Measurements from ENCODE around the gene ISG15.

ISG15 gene

DNA sequence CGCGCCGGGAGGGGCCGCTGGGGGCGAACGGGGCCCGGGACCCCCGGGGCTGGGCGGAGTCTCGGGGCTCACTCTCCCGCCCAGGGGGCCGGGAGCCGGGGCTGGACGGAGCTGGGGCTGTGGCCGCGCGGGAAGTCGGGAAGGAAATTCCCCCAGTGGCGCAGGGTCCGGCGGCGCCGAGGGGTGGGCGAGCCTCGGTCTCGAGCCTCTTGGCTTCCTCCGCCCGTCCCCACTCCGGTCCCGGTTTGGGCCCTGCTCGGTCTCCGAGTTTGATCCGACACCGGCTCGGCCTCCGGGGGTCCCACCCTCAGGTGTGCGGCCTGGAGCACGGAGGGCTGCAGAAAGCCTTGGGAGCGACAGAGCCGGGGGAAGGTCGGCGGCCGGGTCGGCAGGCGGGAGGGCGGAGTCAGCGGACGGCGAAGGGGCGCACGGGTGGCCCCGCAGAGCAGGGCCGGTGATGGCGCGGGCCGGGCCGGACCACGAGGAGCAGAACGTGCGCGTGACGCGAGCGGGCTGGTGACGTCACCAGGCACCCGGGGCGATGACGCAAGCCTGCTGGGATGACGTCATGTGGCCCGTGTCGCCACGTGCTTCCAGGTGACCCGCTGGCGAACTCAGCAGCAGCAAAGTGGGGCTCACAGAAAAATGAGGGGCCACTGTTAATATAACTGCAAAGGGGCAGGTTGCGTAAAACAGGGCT, 12.8 kb upstream of the ISG15 start:
- TF ChIP-seq REST (IDR thresholded peaks at IDR 0.05; ENCODE audit: low read depth), result no peak
- TF ChIP-seq EP300 (IDR thresholded peaks at IDR 0.05; ENCODE audit: borderline replicate concordance), result peak; percentile 28; the same call in 1 of the 2 replicates
- TF ChIP-seq USF1 (IDR thresholded peaks at IDR 0.05), result peak; percentile 84
- peak; percentile 6 for TF ChIP-seq EGR1 (IDR thresholded peaks at IDR 0.05)
- TF ChIP-seq FOXM1 (IDR thresholded peaks at IDR 0.05; ENCODE audit: borderline replicate concordance, low read depth), result no peak
- TF ChIP-seq YY1 (IDR thresholded peaks at IDR 0.05; ENCODE audit: low read depth), result no peak
- peak; percentile 97 for TF ChIP-seq CREB1 (IDR thresholded peaks at IDR 0.05; ENCODE audit: low read depth)
- peak; percentile 18; the same call in 1 of the 2 replicates for TF ChIP-seq TCF12 (IDR thresholded peaks at IDR 0.05; ENCODE audit: low read depth)
- TF ChIP-seq TEAD4 (IDR thresholded peaks at IDR 0.05), result no peak
- no peak for TF ChIP-seq RAD21 (IDR thresholded peaks at IDR 0.05; ENCODE audit: low read depth)
- TF ChIP-seq ZBTB7A (IDR thresholded peaks at IDR 0.05; ENCODE audit: low read depth), result peak; percentile 99
- TF ChIP-seq TAF1 (IDR thresholded peaks at IDR 0.05; ENCODE audit: low read depth), result no peak
- peak; percentile 1; the same call in 1 of the 2 replicates for TF ChIP-seq NFIC (IDR thresholded peaks at IDR 0.05)
- peak; percentile 84 for TF ChIP-seq CEBPB (IDR thresholded peaks at IDR 0.05)
- peak; percentile 98 for TF ChIP-seq MAX (IDR thresholded peaks at IDR 0.05)

DNA sequence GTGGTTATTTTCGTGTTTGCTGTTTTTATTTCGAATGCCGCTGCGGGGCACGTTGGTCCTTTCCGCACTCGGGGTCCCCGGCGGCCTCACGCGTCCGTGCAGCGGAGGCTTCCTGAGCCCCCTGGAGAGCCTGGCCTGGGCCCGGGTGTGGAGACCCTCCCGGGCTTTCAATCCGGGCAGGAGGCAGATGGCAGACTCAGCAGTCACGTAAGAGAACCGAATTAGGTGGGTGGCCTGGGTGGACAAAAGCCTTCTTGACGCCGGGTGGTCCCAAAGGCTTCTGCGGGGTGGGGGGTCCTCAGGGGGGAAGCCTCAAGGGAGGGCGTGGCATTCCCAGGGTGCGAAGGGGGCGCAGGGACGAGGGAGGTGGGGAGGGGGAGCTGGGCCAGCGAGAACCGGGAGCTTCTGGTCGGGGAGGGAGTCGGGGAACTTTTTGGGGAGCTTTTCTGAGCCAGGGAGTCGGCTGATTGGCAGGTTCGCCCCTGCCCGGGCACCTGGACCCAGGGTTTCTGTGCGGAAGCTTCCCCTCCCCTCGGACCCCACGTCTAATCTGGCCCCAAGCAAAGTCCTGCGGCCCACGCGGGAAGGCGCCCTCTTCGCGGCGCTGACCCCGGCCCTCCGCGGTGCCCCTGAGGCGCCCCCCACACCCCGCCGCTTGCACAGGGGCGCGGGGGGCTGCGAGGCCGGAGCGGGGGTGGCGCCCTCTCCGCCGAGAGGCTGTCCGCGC, 12.1 kb upstream of the ISG15 start:
- TF ChIP-seq REST (IDR thresholded peaks at IDR 0.05; ENCODE audit: low read depth) (no peak), ZBTB7A (IDR thresholded peaks at IDR 0.05; ENCODE audit: low read depth) (peak; percentile 80; the same call in 1 of the 2 replicates), EP300 (IDR thresholded peaks at IDR 0.05; ENCODE audit: borderline replicate concordance) (peak; percentile 7; the same call in 1 of the 2 replicates), TEAD4 (IDR thresholded peaks at IDR 0.05) (no peak), NFIC (IDR thresholded peaks at IDR 0.05) (no peak), YY1 (IDR thresholded peaks at IDR 0.05; ENCODE audit: low read depth) (no peak), USF1 (IDR thresholded peaks at IDR 0.05) (no peak)

GRCh38 chr1:1003618-1004419, 9.5 kb upstream of the ISG15 start:
- TF ChIP-seq CREB1 (IDR thresholded peaks at IDR 0.05; ENCODE audit: low read depth) (no peak), MAX (IDR thresholded peaks at IDR 0.05) (no peak), CEBPB (IDR thresholded peaks at IDR 0.05) (no peak), REST (IDR thresholded peaks at IDR 0.05; ENCODE audit: low read depth) (no peak), TEAD4 (IDR thresholded peaks at IDR 0.05) (no peak), EP300 (IDR thresholded peaks at IDR 0.05; ENCODE audit: borderline replicate concordance) (no peak), USF1 (IDR thresholded peaks at IDR 0.05) (no peak)

Measured in Ishikawa (cell line).